ENCODE measurements around the gene BRIP1. TPM values are rescaled to one million over a fixed set of nuclear protein-coding genes. Genes with fewer than 3 reads are reported as not detected.
A peak's percentile ranks its signal among the peaks of the same experiment; 100 is the strongest.

Gene BRIP1
- total and polyA plus RNA-seq, 9 of the 15 experiments (the other 6 are each of a cell fraction or from before 2014, with no cell fraction given): 2.4 to 17.5 (median 11.2) TPM

DNA sequence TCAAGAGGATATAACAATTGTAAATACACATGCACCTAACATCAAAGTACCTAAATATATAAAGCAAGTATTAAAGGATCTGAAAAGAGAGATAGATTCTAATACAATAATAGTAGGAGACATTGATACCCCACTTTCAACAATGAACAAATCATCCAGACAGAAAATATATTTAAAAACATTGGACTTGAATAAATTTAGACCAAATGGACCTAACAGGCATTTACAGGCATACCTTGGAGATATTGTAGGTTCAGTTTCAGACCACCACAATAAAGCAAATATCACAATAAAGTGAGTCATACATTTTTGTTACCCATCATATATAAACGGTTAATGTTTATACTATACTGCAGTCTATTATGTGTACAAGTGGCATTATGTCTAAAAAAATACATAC is 104.0 kb downstream of the BRIP1 start:
- TF ChIP-seq ESRRB (CRISPR knock-in tag; IDR thresholded peaks at IDR 0.05; ENCODE audit: borderline replicate concordance): no peak
- TF ChIP-seq, protein P1, sequence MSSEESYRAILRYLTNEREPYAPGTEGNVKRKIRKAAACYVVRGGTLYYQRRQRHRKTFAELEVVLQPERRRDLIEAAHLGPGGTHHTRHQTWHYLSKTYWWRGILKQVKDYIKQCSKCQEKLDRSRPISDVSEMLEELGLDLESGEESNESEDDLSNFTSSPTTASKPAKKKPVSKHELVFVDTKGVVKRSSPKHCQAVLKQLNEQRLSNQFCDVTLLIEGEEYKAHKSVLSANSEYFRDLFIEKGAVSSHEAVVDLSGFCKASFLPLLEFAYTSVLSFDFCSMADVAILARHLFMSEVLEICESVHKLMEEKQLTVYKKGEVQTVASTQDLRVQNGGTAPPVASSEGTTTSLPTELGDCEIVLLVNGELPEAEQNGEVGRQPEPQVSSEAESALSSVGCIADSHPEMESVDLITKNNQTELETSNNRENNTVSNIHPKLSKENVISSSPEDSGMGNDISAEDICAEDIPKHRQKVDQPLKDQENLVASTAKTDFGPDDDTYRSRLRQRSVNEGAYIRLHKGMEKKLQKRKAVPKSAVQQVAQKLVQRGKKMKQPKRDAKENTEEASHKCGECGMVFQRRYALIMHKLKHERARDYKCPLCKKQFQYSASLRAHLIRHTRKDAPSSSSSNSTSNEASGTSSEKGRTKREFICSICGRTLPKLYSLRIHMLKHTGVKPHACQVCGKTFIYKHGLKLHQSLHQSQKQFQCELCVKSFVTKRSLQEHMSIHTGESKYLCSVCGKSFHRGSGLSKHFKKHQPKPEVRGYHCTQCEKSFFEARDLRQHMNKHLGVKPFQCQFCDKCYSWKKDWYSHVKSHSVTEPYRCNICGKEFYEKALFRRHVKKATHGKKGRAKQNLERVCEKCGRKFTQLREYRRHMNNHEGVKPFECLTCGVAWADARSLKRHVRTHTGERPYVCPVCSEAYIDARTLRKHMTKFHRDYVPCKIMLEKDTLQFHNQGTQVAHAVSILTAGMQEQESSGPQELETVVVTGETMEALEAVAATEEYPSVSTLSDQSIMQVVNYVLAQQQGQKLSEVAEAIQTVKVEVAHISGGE (CRISPR knock-in tag; IDR thresholded peaks at IDR 0.05): peak in 1 of 3 experiments; percentile 29; a peak in 1 of 6 replicates
- in situ Hi-C loops (cut with MboI): no loop called here
- H3K4me3 ChIP-seq: no peak overlapping the region
- no peaks in the 10 kb centered on the region for H3K9me3 ChIP-seq (replicated peaks; ENCODE audit: control insufficient read depth, insufficient read depth, low read depth, low read length)
- no peaks in the 10 kb centered on the region for H3K79me2 ChIP-seq (ENCODE audit: control insufficient read depth, insufficient read depth, low read length)
- H3K27me3 ChIP-seq (ENCODE audit: control insufficient read depth in 2 of 2, insufficient read depth in 2 of 2, low read length in 2 of 2): no peaks in the 10 kb centered on the region
- DNase-seq (ENCODE audit: extremely low read depth in 1 of 4, low spot score in 3 of 4): no peak
- H3K9ac ChIP-seq (ENCODE audit: insufficient read depth in 1 of 2, low read depth in 2 of 2, low read length in 2 of 2): no peak overlapping the region
- no peak overlapping the region for H3K27ac ChIP-seq (ENCODE audit: extremely low read depth, low read depth, low read length)
- no peaks in the 10 kb centered on the region for H4K20me1 ChIP-seq (replicated peaks; ENCODE audit: control insufficient read depth, insufficient read depth, low read length)
- no peak for FAIRE-seq
- no TSS peak for BruUV-seq (replicated peaks)
- no peak overlapping the region for H3K4me2 ChIP-seq (ENCODE audit: insufficient read depth, low read length)
- H3K9me1 ChIP-seq (ENCODE audit: control insufficient read depth, insufficient read depth, low read length): no peaks in the 10 kb centered on the region
- intact Hi-C loops (cut with micrococcal nuclease): no loop called here
- WGBS (ENCODE audit: insufficient coverage, low coverage, missing lambda C conversion rate): 74% methylated on average over 1 of the region's 1 CpG
- CTCF ChIA-PET (ENCODE audit: low intra/inter-chr PET ratio): no interaction called here
- H3K4me1 ChIP-seq (replicated peaks in 1 of 2; ENCODE audit: control insufficient read depth in 2 of 2, insufficient read depth in 2 of 2, low read length in 2 of 2): no peaks in the 10 kb centered on the region
- peaks cover 2% of the 10 kb centered on the region; the same call in 1 of the 3 replicates for H3K36me3 ChIP-seq (ENCODE audit: control insufficient read depth, insufficient read depth, low read length)
- no peak for ATAC-seq
- no peak overlapping the region for H2AFZ ChIP-seq (ENCODE audit: low read depth, low read length)
- POLR2A ChIA-PET: no interaction called here
